ENCODE measurements around the gene MIOX.

The MIOX gene

GRCh38 chr22:50474710-50475651 lies 11.7 kb upstream of the MIOX start, which contains the start of gene SBF1:
Gene SBF1 (minus strand): TSS chr22:50475035. CDS start chr22:50474840, 195 bp downstream.
- peak; percentile 84 for DNase-seq

GRCh38 chr22:50475652-50476002 lies 11.0 kb upstream of the MIOX start:
- no peak for DNase-seq

- DNase-seq: no peak
These were observed 9.8 kb upstream of the MIOX start for GRCh38 chr22:50476868-50477267.

GRCh38 chr22:50477923-50478322 lies 8.7 kb upstream of the MIOX start:
- DNase-seq: no peak

GRCh38 chr22:50479721-50480120 lies 6.9 kb upstream of the MIOX start:
- no peak for DNase-seq

- DNase-seq: no peak
These were observed 5.6 kb upstream of the MIOX start for GRCh38 chr22:50481045-50481439.

GRCh38 chr22:50481440-50482106 lies 5.1 kb upstream of the MIOX start, which contains the start of gene ADM2:
Gene ADM2 (plus strand): TSS chr22:50481543. CDS start chr22:50481848, 305 bp downstream.
- DNase-seq: peak; percentile 60

- no peak for DNase-seq
These were observed 4.3 kb upstream of the MIOX start for GRCh38 chr22:50482107-50483074.

- no peak for DNase-seq
These were observed 3.6 kb upstream of the MIOX start for GRCh38 chr22:50483106-50483505.

- no peak for DNase-seq
These were observed 3.1 kb upstream of the MIOX start for GRCh38 chr22:50483556-50483955.

GRCh38 chr22:50483977-50484853 lies 2.4 kb upstream of the MIOX start:
- no peak for DNase-seq

GRCh38 chr22:50485221-50486131 lies 1.2 kb upstream of the MIOX start:
- DNase-seq: no peak

- no peak for DNase-seq
These were observed 789 bp downstream of the MIOX start for GRCh38 chr22:50487290-50488005.

- no peak for DNase-seq
These were observed 1.5 kb downstream of the MIOX start for GRCh38 chr22:50488006-50488677.

- no peak for DNase-seq
These were observed 2.2 kb downstream of the MIOX start for GRCh38 chr22:50488886-50489285.

GRCh38 chr22:50489363-50490243 lies 2.9 kb downstream of the MIOX start:
- DNase-seq: no peak

- DNase-seq: no peak
These were observed 4.1 kb downstream of the MIOX start for GRCh38 chr22:50490531-50491308.

- no peak for DNase-seq
These were observed 10.4 kb downstream of the MIOX start for GRCh38 chr22:50497093-50497492.
